Body of pancreas (tissue), 4 donors: ENCODE measurements around the gene NDUFS7. TPM values are rescaled to one million over a fixed set of nuclear protein-coding genes. Genes with fewer than 3 reads are reported as not detected.

Source experiments
- ATAC-seq: fragments of 150-250 bp; one replicate; pipeline ENCODE4 v1.9.1; 2016
- DNase-seq, 4 donors: peaks; one replicate each; pipeline ENCODE4 v3.0.0-alpha.2; 2019
- H3K27ac ChIP-seq, 4 donors: fragments of 200-600 bp; sonication (generic); 1 replicate in 3 of 4; 2 replicates in 1 of 4; pipeline versions ENCODE4 v1.5.1 to v1.6.1; 2016 to 2019; ENCODE audit warnings: mild to moderate bottlenecking in 1 of 4, mixed read lengths in 1 of 4, moderate library complexity in 1 of 4
- H3K27me3 ChIP-seq, 2 donors: fragments of 200-600 bp; sonication (generic); one replicate each; pipeline ENCODE4 v1.6.0; 2016; ENCODE audit warnings: mild to moderate bottlenecking in 1 of 2
- H3K36me3 ChIP-seq, 2 donors: fragments of 200-600 bp; sonication (generic); replicated peaks in 1 of 2; 2 replicates each; pipeline ENCODE4 v1.5.1; 2016; ENCODE audit warnings: low read depth in 2 of 2; ENCODE audit not compliant: insufficient read depth in 1 of 2
- H3K4me1 ChIP-seq: fragments of 200-600 bp; sonication (generic); one replicate; pipeline ENCODE4 v1.6.0; 2016
- H3K4me3 ChIP-seq, 2 donors: fragments of 200-600 bp; sonication (generic); 1 replicate in 1 of 2; 2 replicates in 1 of 2; pipeline ENCODE4 v1.5.1; 2016 to 2019
- H3K9me3 ChIP-seq, 3 donors: fragments of 200-600 bp; sonication (generic); 1 replicate in 2 of 3; 2 replicates in 1 of 3; pipeline ENCODE4 v1.5.1; 2016
- CTCF ChIP-seq, 7 experiments: fragments of 450-650 bp in 4 of 7; fragments of 200-600 bp in 3 of 7; sonication (generic) in 3 of 7; IDR thresholded peaks; one replicate each; pipeline ENCODE4 v1.5.1; 2016 to 2019; ENCODE audit warnings: antibody characterized with exemption in 7 of 7
- POLR2A ChIP-seq, 3 donors: fragments of 450-650 bp; IDR thresholded peaks; one replicate each; pipeline ENCODE4 v1.6.1; 2016; ENCODE audit warnings: antibody characterized with exemption in 3 of 3, mild to moderate bottlenecking in 2 of 3
- WGBS, 2 donors: methylation state at CpG; one replicate each; pipeline ENCODE4 v1.1.5; 2017; 5-methylcytosine and 5-hydroxymethylcytosine counted together
- intact Hi-C: fragments of 100-400 bp; cut with DNase I; formaldehyde crosslinking; loops from one replicate; pipeline ENCODE4 v1.15.1; 2023
- total RNA-seq, 2 donors: library from RNA; depleted of rRNA; stranded (reverse); fragments of >200 nt; gene quantifications; one replicate each; pipeline ENCODE4 v1.1.0, GENCODE V29; 2016

NDUFS7 gene
- total RNA-seq, 2 donors from 2014 or later = 59.9 to 87.7 TPM

DNA sequence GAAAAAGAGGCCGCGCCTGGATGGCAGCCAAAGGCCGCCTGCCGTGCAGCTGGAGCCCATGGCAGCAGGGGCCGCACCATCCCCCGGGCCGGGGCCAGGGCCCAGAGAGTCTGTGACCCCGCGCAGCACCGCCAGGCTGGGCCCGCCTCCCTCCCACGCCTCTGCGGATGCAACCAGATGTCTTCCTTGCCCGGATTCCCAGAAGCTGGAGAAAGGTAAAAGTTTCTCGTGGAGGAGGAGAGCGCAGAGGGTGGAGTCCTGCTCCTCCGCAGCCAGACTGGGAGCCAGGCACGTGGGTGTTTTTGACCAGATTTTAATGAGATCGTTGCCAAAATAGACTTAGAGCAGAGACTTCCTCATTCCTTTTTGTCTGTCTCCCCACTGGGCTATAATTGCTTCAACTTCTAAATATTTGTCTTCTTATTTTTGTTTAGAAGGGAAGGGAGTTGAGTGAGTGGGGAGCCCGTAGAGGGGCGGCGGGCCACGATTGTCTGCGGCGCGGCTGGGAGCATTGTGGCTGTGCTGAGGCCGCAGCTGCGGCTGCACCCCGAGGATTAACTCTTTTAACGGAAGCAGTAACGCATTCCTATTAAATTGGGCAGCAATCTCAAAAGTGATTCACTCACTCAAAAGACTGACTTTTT, 22.8 kb upstream of the NDUFS7 start:
- TF ChIP-seq POLR2A (IDR thresholded peaks at IDR 0.05) = no peak
- TF ChIP-seq CTCF (IDR thresholded peaks at IDR 0.05) = no peak
- WGBS, 2 donors = 48 to 49% methylated on average over 21 to 31 of the region's 31 CpGs
- intact Hi-C loops = no loop called here
- DNase-seq = peak; percentile 52 to 77 (median 72)
- no peak overlapping the region for H3K4me3 ChIP-seq
- H3K36me3 ChIP-seq = peaks cover 0 to 3% of the 10 kb centered on the region in 2 donors
- peak; percentile 64 for ATAC-seq
- H3K27me3 ChIP-seq = no peaks in the 10 kb centered on the region
- H3K27ac ChIP-seq = peak overlapping the region in 3 of 4 donors; percentile 48 to 58 (median 50)
- H3K4me1 ChIP-seq = peaks cover 21% of the 10 kb centered on the region
- no peaks in the 10 kb centered on the region for H3K9me3 ChIP-seq

DNA sequence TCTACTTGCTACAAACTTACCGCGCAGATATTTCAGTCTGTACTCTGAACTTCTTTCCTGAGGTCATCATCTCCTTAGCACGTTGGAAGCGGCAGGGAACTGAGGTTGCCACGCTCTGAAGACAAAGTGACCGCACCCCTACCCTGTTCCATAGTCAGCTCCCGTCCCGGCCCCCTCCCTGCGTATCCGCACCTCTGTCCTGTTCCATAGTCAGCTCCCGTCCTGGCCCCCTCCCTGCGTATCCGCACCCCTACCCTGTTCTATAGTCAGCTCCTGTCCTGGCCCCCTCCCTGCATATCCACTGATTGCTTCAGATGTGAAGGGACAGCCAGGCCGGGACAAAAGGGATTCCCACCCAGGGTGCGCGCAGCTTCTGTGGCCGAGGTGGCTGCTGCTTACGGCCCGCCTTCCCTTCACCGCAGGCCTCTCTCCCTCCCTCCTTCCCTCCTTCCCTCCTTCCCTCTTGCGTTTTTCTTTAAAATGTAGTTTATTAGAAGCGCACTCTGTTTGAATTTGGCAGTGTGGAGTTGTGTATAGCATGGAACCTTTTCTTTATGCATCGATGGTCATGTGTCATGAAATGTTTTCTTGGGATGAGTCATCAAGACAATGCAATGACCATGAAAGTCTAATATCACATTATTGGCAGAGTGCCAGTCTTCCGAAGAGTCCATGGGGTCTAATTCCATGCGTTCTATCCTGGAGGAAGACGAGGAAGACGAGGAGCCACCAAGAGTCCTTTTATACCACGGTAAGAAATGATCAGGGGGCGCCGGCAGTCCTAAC, 21.9 kb upstream of the NDUFS7 start:
- TF ChIP-seq CTCF (IDR thresholded peaks at IDR 0.05) (no peak), POLR2A (IDR thresholded peaks at IDR 0.05) (no peak)
- Histone ChIP-seq H3K4me3 (no peak overlapping the region), H3K27ac (peak overlapping the region in 2 of 4 donors; percentile 50 to 58), H3K27me3 (no peaks in the 10 kb centered on the region), H3K4me1 (peaks cover 14% of the 10 kb centered on the region), H3K36me3 (peaks cover 0 to 6% of the 10 kb centered on the region in 2 donors), H3K9me3 (no peaks in the 10 kb centered on the region)
- ATAC-seq (no peak), DNase-seq (no peak)
- WGBS, 2 donors = 84 to 85% methylated on average over 30 of the region's 30 CpGs
- intact Hi-C loops = no loop called here

DNA sequence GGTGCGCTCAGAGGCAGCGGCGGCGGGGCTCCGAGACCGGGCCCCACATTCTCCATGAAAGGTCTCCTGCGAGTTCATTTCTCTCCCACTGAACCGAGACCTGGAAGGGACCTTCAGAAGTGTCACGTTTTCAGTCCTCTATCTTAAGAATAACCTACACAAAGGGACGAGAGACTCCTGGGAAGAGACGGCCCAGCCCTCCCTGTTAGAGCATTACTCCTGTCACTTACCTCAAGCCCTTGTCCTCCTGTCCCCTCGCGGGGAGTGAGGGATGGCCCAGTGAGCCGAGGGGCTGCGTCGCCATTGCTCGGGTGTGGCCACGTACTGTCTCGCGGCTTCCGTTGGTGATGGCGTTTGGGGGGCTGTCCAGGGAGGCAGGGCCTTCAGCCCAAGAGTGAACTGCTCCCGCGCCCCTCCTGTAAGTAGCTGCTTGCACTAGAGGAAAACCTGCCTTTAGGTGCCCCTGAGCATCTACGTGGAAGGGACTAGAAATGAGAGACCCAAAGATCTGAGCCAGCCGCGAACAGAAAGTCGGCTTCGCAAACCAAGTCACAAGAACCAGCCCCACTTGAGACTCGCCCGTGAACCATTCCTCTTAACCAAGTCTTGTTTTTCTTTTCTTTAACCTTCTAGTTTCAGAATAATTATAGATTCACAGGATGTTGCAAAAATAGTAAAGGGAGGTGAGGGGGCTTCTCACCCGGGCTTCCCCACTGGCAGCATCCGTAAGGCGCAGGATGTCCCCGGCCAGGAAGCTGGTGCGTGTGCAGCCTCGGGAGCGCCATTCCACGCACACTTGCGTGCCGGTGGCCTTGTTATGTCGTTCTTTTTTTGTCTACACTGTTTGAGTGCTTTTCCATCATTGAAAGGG, 21.1 kb upstream of the NDUFS7 start:
- WGBS, 2 donors = 82 to 92% methylated on average over 30 to 42 of the region's 42 CpGs
- peaks cover 0 to 6% of the 10 kb centered on the region in 2 donors for H3K36me3 ChIP-seq

DNA sequence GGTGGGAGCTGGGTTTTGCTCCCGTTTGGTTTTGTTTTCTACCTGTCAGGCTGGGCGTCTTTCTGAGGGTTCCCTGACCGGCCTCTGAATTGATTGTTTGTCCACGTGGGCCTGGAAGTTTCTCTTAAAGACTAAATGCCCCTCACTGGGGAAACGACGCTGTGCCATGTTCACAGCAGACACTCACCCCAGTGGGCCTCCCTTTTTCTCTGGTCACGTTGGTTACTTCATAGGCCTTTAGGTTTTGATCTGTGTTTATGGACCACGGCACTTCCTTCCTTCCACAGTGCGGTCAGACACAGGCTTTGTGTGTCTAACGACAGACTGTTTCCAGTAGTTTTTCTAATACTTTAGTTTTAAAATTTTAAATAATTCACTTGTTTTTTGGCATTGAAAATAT, 20.1 kb upstream of the NDUFS7 start:
- peaks cover 14% of the 10 kb centered on the region for H3K4me1 ChIP-seq
- intact Hi-C loops = no loop called here
- DNase-seq = no peak
- no peak overlapping the region for H3K27ac ChIP-seq
- H3K27me3 ChIP-seq = no peaks in the 10 kb centered on the region
- TF ChIP-seq CTCF (IDR thresholded peaks at IDR 0.05) (no peak), POLR2A (IDR thresholded peaks at IDR 0.05) (no peak)
- peaks cover 0 to 4% of the 10 kb centered on the region in 2 donors for H3K36me3 ChIP-seq
- H3K9me3 ChIP-seq = no peaks in the 10 kb centered on the region
- no peak overlapping the region for H3K4me3 ChIP-seq
- 71 to 80% methylated on average over 9 to 10 of the region's 10 CpGs for WGBS, 2 donors
- ATAC-seq = no peak

More for the DNA sequence above, 21.1 kb upstream of the NDUFS7 start:
- no peaks in the 10 kb centered on the region for H3K27me3 ChIP-seq
- no peaks in the 10 kb centered on the region for H3K9me3 ChIP-seq
- no peak overlapping the region for H3K4me3 ChIP-seq
- H3K4me1 ChIP-seq = peaks cover 14% of the 10 kb centered on the region
- DNase-seq (no peak), ATAC-seq (no peak)
- no peak overlapping the region for H3K27ac ChIP-seq
- intact Hi-C loops = no loop called here
- no peak for TF ChIP-seq POLR2A (IDR thresholded peaks at IDR 0.05)
- no peak for TF ChIP-seq CTCF (IDR thresholded peaks at IDR 0.05)
